Peyer's patch (tissue), 4 donors: Measurements from ENCODE around the gene STX7. TPM values are rescaled to one million over a fixed set of nuclear protein-coding genes. Genes with fewer than 3 reads are reported as not detected.
A peak's percentile ranks its signal among the peaks of the same experiment; 100 is the strongest.

Source experiments
- DNase-seq, 3 donors: peaks; one replicate each; pipeline ENCODE4 v3.0.0-alpha.2; 2017 to 2019
- H3K27ac ChIP-seq, 4 donors: fragments of 200-600 bp; sonication (generic); one replicate each; pipeline ENCODE4 v1.5.1; 2016 to 2019
- H3K27me3 ChIP-seq, 2 donors: fragments of 200-600 bp; sonication (generic); one replicate each; pipeline ENCODE4 v1.5.1; 2019
- H3K36me3 ChIP-seq, 3 donors: fragments of 200-600 bp; sonication (generic); one replicate each; pipeline ENCODE4 v1.5.1; 2016 to 2019
- H3K4me1 ChIP-seq, 4 donors: fragments of 200-600 bp; sonication (generic); one replicate each; pipeline ENCODE4 v1.5.1; 2016 to 2019
- H3K4me3 ChIP-seq, 4 donors: fragments of 200-600 bp; sonication (generic); 1 replicate in 3 of 4; 2 replicates in 1 of 4; pipeline ENCODE4 v1.5.1; 2016 to 2019; ENCODE audit warnings: mild to moderate bottlenecking in 1 of 4
- H3K9me3 ChIP-seq, 4 donors: fragments of 200-600 bp; sonication (generic); one replicate each; pipeline ENCODE4 v1.5.1; 2016 to 2019; ENCODE audit warnings: mild to moderate bottlenecking in 1 of 4
- POLR2A ChIP-seq, 2 donors: fragments of 450-650 bp; IDR thresholded peaks; one replicate each; pipeline ENCODE4 v1.5.1; 2017; ENCODE audit warnings: antibody characterized with exemption in 2 of 2, mild to moderate bottlenecking in 2 of 2, moderate library complexity in 2 of 2
- total RNA-seq, 4 donors: library from RNA; depleted of rRNA; stranded (reverse); fragments of >200 nt; gene quantifications; one replicate each; pipeline ENCODE4 v1.1.0, GENCODE V29; 2016
- TF ChIP-seq, protein P1 (sequence below), 6 experiments: fragments of 450-650 bp in 4 of 6; fragments of 200-600 bp in 2 of 6; sonication (generic) in 1 of 6; IDR thresholded peaks; one replicate each; pipeline ENCODE4 v1.5.1; 2017 to 2019; ENCODE audit warnings: antibody characterized with exemption in 6 of 6, mild to moderate bottlenecking in 3 of 6, moderate library complexity in 1 of 6

STX7 gene
- total RNA-seq, 4 donors from 2014 or later: 31.4 to 65.9 (median 51.9) TPM

DNA sequence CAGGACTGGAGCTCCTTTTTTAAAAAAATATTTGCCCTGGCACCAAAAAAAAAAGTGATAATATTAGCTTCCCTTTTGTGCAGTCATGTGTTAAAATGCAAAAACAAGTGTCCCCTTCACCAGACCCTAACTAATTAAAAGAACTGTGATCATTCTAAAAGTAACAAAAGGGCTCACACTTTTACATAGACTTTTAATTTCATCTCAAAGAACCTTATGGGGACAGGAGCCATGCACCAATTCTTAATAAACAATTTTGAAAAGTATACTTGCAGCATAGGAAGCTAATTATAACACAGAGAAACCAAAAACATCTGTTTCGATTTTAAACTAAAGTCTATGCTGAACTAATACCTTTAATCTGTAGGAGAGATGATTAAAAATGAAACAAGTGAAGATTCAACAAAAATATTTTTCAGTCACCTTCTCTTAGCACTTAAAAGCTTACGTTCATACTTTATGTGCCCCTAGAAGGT is 17.3 kb downstream of the STX7 start:
- H3K27me3 ChIP-seq: no peaks in the 10 kb centered on the region

DNA sequence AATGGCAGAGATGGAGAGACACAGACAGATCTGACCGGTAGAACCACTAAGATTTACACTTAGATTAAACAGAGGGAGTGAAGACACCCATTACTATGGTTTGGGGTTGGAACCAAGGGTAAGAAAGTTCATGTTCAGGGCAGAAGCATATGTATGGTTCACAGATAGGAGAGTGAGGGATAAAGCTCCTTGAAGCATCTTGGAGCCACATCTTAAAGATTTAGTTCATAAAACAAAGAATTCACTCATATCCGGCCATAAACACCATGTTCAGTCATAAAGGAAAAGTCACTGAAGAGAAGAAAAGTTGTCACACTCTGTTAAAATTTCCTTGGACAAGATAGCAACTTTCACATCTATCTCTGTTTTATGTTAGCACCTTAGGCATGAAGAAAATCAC is 18.0 kb downstream of the STX7 start:
- no peak for DNase-seq
- Histone ChIP-seq H3K36me3 (peaks cover 0 to 27% (median 0%) of the 10 kb centered on the region in 3 donors), H3K27me3 (no peaks in the 10 kb centered on the region), H3K27ac (peak overlapping the region in 2 of 4 donors; percentile 6 to 77), H3K4me3 (no peak overlapping the region), H3K4me1 (peaks cover 0 to 28% (median 10%) of the 10 kb centered on the region in 4 donors), H3K9me3 (no peaks in the 10 kb centered on the region)
- TF ChIP-seq POLR2A (IDR thresholded peaks at IDR 0.05): no peak
- TF ChIP-seq, protein P1, sequence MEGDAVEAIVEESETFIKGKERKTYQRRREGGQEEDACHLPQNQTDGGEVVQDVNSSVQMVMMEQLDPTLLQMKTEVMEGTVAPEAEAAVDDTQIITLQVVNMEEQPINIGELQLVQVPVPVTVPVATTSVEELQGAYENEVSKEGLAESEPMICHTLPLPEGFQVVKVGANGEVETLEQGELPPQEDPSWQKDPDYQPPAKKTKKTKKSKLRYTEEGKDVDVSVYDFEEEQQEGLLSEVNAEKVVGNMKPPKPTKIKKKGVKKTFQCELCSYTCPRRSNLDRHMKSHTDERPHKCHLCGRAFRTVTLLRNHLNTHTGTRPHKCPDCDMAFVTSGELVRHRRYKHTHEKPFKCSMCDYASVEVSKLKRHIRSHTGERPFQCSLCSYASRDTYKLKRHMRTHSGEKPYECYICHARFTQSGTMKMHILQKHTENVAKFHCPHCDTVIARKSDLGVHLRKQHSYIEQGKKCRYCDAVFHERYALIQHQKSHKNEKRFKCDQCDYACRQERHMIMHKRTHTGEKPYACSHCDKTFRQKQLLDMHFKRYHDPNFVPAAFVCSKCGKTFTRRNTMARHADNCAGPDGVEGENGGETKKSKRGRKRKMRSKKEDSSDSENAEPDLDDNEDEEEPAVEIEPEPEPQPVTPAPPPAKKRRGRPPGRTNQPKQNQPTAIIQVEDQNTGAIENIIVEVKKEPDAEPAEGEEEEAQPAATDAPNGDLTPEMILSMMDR (IDR thresholded peaks at IDR 0.05): no peak

More for the DNA sequence above, 17.3 kb downstream of the STX7 start:
- Histone ChIP-seq H3K27ac (peak overlapping the region in 1 of 4 donors; percentile 77), H3K4me1 (peaks cover 0 to 24% (median 12%) of the 10 kb centered on the region in 4 donors), H3K9me3 (no peaks in the 10 kb centered on the region), H3K4me3 (no peak overlapping the region), H3K36me3 (peaks cover 0 to 22% (median 0%) of the 10 kb centered on the region in 3 donors)
- DNase-seq: no peak
- TF ChIP-seq POLR2A (IDR thresholded peaks at IDR 0.05): no peak
- TF ChIP-seq, protein P1 (IDR thresholded peaks at IDR 0.05): no peak

DNA sequence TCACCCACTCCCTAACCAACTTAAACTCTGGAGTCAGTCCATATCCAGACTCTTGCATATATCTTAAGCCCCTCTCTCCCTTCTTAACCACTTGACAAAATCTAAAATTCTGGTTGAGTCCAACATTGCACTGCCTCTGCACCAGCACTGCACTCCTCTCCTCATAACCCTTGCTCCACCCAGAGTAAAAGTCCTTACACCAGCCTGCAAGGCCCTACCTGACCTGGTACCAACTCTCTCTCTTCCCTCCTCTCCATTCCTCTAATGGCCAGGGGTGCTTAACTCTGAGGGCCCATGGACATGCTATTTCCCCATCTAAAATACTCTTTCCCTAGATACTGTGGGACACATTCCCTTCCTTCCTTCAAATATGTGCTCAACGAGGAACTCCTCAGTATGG is 21.0 kb downstream of the STX7 start:
- peaks cover 0 to 20% (median 0%) of the 10 kb centered on the region in 3 donors for H3K36me3 ChIP-seq
- peaks cover 0 to 28% (median 9%) of the 10 kb centered on the region in 4 donors for H3K4me1 ChIP-seq
- no peaks in the 10 kb centered on the region for H3K27me3 ChIP-seq
- H3K9me3 ChIP-seq: no peaks in the 10 kb centered on the region
- DNase-seq: no peak
- peak overlapping the region in 1 of 4 donors; percentile 74 for H3K27ac ChIP-seq
- TF ChIP-seq, protein P1 (IDR thresholded peaks at IDR 0.05): no peak
- no peak for TF ChIP-seq POLR2A (IDR thresholded peaks at IDR 0.05)
- no peak overlapping the region for H3K4me3 ChIP-seq

DNA sequence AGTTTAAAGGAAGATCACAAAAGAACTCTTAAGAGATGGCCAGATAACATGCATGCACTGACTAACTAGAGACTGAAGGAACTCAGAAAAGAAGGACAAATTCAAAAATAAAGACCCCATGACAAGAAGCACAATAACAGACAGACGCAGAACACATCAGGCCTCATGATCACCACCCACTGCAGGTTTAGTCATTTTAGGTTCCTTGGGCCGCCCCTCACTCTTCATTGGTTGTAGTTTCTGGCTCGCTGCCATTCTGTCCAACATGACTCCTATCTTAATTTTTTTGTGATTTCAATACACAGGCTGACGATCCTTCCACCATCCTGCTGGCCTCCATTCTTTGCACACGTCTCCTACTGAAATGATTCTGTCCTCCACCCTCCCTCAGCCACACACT is 21.6 kb downstream of the STX7 start:
- peaks cover 0 to 28% (median 7%) of the 10 kb centered on the region in 4 donors for H3K4me1 ChIP-seq
- peaks cover 0 to 20% (median 0%) of the 10 kb centered on the region in 3 donors for H3K36me3 ChIP-seq
- TF ChIP-seq POLR2A (IDR thresholded peaks at IDR 0.05): no peak
- TF ChIP-seq, protein P1 (IDR thresholded peaks at IDR 0.05): no peak
- peak overlapping the region in 1 of 4 donors; percentile 74 for H3K27ac ChIP-seq
- H3K27me3 ChIP-seq: no peaks in the 10 kb centered on the region
- H3K9me3 ChIP-seq: no peaks in the 10 kb centered on the region
- peak in 1 of 3 donors; percentile 33 for DNase-seq
- no peak overlapping the region for H3K4me3 ChIP-seq

DNA sequence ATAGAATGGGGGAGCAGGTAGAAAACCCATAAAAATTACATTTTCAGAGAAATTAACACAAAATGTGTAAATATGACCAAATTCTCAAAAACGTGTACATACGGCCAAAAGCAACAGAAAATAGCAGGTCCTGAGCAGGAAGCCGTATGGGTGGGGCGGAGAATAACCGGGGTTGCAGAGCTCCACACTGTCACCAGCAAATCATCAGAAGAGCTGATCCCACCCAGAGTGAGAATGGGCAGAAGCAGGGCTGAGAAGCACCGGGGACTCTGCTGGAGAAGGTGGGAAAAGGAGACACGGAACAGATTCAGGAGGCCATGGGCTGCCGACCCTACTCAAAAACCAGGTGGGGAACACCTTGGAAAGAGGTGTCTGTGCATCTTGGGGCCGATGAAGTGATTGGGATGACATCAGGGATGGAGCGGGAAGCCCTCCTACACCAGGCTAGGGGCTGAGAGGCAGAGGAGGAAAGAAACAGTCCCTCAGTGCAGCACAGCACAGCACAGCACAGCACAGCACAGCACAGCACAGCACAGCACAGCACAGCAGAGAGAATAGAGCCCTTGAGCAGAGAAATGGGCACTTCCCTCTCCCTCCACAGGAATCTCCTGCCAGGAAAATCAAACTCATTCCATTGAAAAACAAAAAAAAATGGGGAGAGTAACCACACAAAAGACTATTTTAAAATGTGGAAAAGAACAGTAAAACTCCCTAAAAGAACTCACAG is 22.3 kb downstream of the STX7 start:
- Histone ChIP-seq H3K27ac (peak overlapping the region; percentile 19 to 74 (median 24)), H3K36me3 (peaks cover 0 to 20% (median 0%) of the 10 kb centered on the region in 3 donors), H3K27me3 (no peaks in the 10 kb centered on the region), H3K4me1 (peaks cover 0 to 22% (median 7%) of the 10 kb centered on the region in 4 donors), H3K4me3 (peak overlapping the region in 2 of 4 donors; percentile 4 to 8), H3K9me3 (no peaks in the 10 kb centered on the region)
- no peak for TF ChIP-seq POLR2A (IDR thresholded peaks at IDR 0.05)
- TF ChIP-seq, protein P1 (IDR thresholded peaks at IDR 0.05): no peak
- DNase-seq: peak in 1 of 3 donors; percentile 54
